Measurements from ENCODE around the gene NTRK3.

DNA sequence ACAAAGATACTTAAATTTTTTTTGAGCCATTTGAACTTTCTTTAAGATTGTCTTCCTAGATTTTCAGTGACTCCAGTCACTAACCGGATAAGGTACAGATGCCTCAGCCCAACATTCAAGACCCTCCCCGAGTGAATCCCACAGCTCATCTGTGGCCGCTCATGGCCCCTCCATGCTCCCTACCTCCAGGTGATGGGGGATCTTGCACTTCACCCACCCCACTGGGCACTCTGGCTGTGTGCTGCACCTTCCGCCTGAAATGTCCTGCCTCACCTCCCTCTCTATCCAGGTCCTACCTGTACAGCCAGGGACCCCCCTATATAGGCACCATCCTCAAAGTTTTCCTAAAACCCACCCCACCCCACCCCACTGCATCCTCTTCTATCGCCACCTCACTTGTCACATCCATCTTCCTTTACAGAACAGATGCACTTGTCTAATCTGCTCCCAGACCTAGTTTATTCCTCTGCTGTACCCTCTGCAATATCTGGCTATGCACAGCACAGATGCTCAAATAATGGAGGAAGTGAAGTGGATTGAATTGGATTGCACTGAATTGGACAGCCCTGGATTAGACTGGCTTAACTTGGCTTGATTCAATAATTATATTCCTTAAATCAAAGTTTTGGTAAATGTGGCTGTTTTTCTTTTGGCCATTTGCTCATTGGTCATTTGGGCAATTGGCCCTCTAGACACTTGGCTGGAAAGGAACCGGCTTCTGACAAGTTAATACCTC lies 24.5 kb downstream of the NTRK3 start:
- TF ChIP-seq, protein P1, sequence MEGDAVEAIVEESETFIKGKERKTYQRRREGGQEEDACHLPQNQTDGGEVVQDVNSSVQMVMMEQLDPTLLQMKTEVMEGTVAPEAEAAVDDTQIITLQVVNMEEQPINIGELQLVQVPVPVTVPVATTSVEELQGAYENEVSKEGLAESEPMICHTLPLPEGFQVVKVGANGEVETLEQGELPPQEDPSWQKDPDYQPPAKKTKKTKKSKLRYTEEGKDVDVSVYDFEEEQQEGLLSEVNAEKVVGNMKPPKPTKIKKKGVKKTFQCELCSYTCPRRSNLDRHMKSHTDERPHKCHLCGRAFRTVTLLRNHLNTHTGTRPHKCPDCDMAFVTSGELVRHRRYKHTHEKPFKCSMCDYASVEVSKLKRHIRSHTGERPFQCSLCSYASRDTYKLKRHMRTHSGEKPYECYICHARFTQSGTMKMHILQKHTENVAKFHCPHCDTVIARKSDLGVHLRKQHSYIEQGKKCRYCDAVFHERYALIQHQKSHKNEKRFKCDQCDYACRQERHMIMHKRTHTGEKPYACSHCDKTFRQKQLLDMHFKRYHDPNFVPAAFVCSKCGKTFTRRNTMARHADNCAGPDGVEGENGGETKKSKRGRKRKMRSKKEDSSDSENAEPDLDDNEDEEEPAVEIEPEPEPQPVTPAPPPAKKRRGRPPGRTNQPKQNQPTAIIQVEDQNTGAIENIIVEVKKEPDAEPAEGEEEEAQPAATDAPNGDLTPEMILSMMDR (optimal IDR thresholded peaks at IDR 0.05 in 1 of 3, IDR thresholded peaks at IDR 0.05 in 1 of 3, conservative IDR thresholded peaks at IDR 0.05 in 1 of 3; ENCODE audit: extremely low read depth in 1 of 3, insufficient read depth in 2 of 3, low read length in 3 of 3) = no peak
- no peak for TF ChIP-seq EZH2 (IDR thresholded peaks at IDR 0.05; ENCODE audit: low read length)
